ENCODE data around the gene MATN1. TPM values are rescaled to one million over a fixed set of nuclear protein-coding genes. Genes with fewer than 3 reads are reported as not detected.
A peak's percentile ranks its signal among the peaks of the same experiment; 100 is the strongest.

The MATN1 gene
- total RNA-seq, 1 experiment from 2014 or later: 0.06 TPM

DNA sequence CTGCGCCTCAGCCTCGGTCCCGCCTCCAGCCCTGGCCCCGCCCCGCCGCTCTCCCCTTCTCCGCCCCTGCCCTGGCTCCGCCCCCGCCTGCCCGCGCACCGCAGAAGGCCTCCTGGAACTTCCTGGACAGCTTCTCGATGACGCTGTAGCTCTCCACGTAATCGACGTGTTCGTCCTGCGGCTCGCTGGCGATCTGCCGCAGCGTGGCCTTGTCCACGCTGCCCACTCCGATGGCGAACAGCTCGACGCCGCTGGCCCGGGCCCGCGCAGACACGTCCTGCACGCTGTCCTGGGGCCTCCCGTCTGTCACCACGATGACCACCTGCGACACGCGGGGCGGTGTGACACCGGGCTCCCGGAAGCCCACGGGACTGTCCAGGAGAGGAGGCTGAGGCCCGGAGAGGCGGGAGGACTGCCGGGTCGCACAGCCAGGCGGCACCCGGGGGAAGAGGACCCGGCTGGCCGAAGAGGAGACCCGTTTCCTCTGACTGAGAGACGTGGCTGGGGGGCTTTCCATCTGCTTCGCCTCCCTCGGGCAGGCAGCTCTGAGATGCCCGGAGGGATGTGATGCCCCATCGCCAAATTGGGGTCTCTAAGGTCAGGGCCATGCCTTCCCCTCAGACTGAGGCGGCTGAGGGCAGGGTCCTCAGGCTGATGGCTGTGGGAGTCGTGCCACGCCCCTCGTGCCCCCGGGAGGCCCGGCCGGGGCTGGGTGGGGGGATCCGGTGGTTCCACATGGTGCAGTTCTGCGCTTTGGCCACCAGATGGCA lies 4.6 kb downstream of the MATN1 start:
- DNase-seq (ENCODE audit: low read depth): peak; percentile 99

DNA sequence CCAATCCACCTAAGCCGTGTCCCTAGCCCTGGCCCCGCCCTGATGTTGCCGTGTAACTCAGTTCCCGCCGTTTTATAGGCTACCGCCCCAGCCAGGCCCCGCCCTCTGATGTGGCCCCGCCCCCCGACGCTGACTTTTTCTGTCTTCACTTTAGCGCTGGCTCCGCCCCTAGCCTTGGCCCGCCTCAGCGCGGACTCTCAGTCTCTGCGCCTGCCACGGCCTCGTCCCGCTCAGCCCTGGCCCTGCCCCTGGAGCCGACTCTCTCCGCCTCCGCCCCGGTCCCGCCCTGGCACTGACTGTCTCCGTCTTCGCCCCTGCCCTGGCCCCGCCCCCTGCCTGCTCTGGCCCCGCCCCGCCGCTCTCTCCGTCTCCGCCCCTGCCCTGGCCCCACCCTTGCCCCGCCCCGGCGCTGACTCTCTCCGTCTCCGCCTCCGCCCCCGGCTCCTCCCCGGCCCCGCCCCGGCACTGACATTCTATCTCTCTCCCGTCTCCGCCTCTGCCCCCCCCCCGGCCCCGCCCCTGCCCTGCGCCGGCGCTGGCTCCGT lies 5.2 kb downstream of the MATN1 start:
- peak; percentile 99 for DNase-seq (ENCODE audit: low read depth)

DNA sequence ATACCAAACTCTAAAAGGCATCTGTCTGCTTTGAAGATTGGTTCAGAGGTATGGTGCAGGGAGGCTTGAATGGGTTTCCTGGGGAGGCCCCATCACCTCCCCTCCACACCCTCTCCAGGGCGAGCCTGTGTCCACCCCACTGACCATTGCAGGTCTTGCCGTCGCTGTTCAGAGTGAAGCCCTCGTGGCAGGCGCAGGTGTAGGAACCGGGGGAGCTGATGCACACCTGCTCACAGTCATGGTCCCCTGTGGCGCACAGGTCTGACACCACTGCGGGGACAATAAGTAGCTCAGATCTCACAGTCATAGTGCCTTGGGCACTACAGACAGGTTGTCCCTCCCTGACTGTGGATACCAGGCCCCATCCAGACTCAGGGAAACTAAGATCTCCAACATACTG lies 6.7 kb downstream of the MATN1 start:
- no peak for DNase-seq (ENCODE audit: low read depth)

DNA sequence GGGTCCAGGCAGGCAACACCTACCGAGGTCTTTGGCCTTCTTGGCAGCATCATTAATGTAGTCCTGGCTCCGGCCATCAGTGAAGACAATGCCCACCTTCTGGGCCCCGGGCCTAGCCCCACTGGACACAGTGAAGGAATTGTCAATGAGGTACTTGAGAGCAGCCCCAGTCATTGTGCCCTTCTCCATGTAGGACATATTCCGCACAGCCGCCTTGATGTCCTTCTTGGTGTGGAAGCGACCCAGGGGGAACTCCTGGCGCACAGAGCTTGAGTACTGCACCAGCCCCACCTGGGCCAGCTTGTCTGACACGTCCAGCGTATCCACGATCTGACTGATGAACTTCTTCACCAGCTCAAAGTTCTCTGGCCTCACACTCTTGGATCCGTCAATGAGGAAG lies 7.5 kb downstream of the MATN1 start:
- no peak for DNase-seq (ENCODE audit: low read depth)

DNA sequence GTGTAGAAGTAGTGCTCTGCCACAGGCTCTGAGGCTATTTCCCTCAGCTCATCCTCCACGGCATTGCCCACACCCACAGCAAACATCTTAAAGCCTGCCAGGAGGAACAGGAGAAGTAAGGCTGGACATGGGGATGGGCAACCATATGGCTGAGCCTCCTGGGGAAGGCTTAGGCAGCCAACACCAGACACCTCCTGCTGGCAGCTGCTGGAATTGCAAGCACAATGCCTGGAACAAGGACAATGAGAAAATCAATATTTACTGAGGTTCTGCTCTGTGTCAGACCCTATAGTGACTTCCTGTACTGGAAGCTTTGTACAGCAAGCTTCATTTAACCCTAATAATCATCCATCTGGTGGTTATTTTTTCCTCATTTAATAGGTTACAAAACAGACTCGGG lies 8.2 kb downstream of the MATN1 start:
- no peak for DNase-seq (ENCODE audit: low read depth)

DNA sequence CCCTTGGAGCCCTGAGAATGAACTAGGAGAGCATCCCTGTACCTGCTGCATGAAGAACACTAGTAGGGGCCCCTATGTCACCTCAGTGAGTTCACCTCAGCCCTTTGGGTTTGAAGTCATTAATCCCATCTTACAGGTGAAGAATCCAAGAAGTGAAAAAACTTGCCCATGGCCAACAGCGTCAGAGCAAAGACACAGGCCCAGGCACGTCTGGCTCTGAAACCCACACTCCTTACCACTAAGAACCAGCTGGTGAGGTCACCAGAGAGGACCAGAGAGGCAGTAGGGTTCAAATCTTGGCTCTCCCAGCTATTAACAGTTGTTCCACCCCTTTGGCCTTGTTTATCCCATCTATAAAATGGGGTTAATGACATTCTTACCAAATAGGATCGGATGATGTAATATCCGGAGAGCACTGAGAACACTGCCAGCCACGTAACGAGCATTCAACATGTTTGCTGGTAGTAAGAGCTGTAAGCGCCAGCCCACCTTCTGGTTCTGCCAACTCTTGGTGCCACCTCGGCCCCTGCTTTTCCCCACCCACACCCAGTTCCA lies 8.8 kb downstream of the MATN1 start:
- no peak for DNase-seq (ENCODE audit: low read depth)

DNA sequence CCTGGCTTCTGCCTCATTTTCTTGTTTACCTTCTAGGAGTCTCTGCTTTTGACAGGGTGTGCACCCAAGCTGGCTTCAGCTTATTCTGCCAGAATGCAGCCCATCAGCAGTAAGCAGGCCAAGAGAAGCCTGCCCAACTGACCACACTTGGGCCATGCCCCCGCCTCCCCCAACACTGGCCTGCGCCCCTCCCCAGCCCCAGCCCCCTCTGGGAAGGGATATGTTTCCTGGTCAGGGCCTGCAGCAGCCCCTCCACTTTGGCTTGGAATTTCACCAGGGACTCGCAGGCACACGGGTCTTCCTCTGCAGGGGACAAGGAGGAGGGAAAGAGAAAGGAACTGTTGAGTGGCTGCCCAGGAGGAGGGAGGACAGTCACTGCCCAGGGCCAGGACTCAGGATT lies 9.4 kb downstream of the MATN1 start:
- no peak for DNase-seq (ENCODE audit: low read depth)

DNA sequence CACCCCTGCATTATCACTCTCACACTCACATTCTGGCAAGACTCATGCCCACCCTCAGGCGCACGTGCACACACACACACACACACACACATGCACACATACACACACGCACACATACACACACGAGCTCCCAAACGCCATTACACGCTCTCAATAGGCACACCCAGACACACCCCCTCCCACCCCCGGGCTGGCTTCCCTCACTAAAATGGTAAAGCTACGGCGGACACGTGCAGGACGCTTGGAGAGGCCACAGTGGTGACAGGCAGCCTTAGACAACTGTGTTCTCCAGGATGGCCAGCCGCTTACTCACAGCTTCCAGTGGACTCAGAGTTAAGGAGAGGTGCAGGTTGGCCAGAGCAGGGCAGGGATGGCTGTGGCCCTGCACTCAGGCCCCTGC lies 10.1 kb downstream of the MATN1 start:
- no peak for DNase-seq (ENCODE audit: low read depth)

DNA sequence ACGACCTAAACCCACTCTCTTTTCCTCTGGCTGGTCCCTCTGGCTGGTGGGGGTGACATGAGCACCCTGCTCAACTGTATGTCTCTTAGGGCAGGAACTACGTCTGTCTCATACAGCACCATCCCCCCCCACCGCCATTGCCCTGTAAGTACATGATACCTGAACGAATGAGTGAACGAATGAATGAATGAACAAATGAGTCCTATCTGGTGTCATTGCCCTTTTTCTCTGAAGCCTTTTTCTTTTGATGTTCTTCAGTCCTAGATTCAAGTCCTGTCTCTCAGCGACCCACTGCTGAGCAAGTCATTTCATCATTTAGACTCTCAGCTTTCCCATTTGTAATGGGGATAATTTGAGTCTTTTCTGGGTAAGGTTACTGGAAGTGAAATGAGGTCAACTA lies 10.8 kb downstream of the MATN1 start:
- no peak for DNase-seq (ENCODE audit: low read depth)

DNA sequence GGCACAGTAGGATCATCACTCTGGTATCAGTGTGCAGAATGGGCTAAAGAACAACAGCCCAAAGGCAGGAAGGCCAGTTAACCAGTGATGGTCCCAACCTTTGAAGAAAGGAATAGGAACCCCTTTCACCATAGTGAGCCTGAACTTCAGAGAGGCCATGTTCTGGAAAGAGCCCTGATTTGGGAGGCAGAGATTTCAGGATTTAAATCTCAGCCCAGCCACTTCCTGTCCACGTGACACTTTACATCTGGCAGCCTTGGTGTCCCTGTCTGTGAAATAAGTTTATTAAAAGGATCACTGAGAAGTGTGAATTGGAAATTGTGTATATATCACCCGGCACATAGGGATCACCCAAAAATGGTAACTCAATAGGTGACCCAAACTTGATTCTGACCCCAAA lies 13.0 kb downstream of the MATN1 start:
- no peak for DNase-seq (ENCODE audit: low read depth)

DNA sequence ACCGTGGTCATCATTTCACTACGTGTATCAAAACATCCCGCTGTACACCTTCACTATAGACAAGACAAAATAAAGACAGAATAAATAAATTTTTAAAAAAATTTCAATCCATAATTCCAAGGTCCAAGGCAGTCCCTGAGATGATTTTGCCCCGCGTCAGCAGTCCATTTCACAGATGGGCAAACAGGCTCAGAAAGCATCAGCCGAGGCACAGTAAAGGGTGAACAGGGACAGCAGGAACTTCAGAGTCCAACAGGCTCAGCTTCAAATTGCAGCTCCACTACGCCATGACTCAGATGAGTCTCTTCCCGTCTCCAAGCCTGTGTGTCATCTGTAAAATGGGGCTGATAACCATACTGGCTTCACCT lies 15.0 kb downstream of the MATN1 start:
- peak; percentile 27 for DNase-seq (ENCODE audit: low read depth)

DNA sequence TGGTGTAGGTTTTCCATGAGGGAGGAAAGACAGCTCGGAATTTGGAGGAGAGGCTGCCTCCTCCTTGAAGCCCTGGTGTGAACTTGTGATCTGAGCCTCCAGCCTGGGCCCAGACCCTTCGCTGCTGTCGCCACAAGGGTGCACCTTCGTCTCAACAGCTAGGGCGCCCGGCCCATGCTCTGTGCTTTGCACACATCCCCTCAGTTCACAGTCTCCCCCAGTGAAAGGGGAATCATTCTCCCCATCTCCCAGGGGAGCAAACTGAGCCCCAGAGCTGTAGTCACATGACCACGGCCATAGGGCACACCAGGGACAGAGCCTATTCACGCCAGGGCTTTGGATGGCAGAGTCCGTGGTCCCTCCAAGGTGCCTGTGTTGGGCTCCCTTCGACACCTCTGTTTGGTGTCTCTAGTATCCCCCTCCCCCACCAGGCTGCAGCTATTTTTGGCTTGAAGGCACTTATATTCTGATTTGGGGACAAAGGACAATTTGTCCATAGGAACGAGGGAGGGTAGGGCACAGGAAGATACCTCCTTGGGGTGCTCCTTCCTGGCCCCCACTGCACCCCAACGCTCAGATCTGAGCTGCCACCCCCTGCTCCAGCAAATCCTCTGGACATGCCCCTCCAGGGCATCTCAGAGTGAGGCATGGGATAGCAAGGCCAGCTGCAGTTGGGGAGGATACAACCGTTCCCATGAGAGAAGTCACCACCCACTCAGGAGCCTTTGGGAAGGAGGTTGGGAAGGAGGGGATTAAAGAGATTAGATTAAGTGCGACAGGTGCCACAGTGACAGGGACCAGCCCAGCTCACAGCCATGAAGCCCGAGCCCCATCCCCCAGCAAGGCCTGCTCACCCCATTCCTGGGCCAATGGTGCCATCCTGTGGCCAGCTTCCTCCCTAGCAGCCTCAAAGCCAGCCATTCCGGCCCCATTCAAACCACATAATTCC lies 15.7 kb downstream of the MATN1 start:
- peak; percentile 83 for DNase-seq (ENCODE audit: low read depth)

DNA sequence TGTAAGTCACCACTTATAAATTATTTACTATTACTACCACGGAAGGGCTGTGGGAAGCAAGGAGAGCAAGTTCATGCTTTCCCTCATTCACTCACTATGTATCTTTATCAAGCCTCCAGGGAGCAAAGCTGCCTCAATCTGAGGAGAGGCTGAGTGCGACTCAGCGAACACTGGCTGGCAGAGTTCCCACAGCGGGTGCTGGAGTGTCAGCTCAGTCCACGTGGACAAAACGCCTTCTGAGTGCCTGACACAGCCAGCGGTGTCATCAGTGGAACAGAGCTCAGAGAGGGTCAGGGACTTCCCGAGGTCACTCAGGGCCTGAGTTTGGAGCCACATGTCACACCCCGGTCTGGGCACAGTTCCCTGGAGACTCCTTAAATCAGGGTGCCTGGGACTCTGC lies 16.9 kb downstream of the MATN1 start:
- DNase-seq (ENCODE audit: low read depth): no peak

DNA sequence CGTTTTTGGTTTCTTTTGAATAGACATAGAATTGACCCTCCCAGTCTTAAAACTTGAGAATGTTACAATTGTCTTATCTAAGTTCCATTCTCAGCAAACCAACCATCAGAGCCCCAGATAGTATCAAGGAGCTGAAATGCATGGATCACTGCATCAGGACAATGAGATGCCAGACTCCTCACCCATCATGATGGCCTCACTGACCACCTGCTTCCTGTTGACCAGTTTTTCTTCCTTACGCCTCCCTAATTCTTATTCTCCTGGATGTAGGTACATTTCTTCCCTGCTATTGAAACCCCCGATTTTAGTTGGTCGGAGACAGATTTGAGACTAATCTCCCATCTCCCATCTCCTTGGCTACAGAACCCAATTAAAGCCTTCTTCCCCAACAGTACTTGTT lies 17.7 kb downstream of the MATN1 start:
- no peak for DNase-seq (ENCODE audit: low read depth)

DNA sequence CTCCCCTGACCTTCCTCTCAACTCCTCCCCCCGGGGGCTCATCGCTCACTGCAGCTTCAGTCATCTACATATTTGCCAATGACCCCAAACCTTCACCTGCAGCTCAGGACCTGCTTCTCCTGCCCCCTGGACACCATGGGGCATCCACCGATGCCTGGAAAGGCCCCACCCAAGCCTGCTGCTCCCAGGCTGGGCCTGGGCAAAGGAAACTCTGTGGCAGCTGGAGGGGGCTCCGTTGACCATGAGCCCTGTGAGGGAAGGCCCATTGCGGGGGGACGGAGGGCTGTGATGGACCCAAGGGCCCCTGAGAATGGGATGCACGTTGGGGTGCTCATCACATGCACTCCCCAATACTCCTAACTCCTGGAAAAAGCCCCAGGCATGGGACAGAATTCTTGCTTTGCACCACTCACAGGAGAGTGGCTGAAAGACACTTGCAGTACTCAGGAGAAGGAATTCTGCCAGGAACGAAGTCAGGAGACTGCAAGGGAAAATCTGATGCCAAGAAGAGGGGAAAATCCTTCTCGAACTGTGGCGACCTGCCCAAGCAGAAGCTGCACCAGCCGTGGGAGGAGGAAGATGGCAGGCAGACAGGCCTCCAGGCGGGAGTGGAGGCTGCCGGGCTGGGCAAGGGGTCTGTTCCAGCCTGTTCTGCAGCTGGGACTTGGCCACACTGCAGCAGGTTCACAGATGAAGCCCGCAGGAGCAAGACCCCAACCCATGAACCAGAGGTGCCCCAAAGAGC lies 18.4 kb downstream of the MATN1 start:
- no peak for DNase-seq (ENCODE audit: low read depth)

DNA sequence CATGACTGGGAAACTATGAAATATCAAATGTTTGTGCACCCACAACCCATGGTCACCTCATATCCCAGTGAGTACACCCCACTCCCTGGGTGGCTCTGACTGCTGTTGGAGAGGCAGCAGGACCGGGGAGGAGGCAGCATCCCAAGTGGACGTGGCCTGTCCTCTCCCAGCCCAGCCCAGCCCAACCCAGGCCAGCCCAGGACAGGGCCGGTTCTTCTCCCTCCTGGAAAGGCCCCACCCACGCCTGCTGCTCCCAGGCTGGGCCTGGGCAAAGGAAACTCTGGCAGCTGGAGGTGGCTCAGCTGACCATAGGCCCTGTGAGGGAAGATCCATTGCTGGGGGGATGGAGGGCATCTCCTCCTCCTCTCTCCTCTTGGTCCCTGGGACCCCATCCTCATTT lies 19.1 kb downstream of the MATN1 start:
- no peak for DNase-seq (ENCODE audit: low read depth)

DNA sequence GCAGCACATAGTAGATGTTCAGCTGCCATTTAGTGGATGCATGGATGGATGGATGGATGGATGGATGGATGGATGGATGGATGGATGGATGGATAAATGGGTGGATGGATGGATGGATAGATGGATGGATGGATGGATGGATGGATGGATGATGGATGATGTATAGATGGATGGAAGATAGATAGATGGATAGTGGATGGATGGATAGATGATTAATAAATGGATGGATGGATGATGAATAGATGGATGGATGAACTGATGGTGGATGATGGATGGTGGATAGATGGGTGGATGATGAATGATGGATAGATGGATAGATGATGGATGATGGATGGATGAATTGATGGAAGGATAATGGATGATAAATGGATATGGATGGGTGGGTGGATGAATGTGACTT lies 20.6 kb downstream of the MATN1 start:
- DNase-seq (ENCODE audit: low read depth): no peak

DNA sequence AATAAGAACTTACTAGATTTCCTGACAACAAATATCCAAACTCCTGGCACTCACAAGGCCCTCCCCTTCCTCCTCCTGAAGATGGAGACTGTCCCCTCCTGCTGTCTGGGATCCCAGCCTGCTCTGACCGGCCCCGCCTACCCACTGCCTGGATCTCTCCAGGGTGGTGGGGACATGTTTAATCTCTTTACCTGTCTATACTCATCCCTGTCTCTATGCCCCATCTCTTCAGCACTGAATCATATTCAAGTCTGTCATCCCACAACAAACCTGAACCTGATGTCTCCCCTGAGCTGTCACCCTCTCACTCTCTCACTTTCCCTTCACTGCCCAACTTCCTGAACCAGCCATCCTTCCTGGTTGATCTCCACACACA lies 22.1 kb downstream of the MATN1 start:
- DNase-seq (ENCODE audit: low read depth): no peak

DNA sequence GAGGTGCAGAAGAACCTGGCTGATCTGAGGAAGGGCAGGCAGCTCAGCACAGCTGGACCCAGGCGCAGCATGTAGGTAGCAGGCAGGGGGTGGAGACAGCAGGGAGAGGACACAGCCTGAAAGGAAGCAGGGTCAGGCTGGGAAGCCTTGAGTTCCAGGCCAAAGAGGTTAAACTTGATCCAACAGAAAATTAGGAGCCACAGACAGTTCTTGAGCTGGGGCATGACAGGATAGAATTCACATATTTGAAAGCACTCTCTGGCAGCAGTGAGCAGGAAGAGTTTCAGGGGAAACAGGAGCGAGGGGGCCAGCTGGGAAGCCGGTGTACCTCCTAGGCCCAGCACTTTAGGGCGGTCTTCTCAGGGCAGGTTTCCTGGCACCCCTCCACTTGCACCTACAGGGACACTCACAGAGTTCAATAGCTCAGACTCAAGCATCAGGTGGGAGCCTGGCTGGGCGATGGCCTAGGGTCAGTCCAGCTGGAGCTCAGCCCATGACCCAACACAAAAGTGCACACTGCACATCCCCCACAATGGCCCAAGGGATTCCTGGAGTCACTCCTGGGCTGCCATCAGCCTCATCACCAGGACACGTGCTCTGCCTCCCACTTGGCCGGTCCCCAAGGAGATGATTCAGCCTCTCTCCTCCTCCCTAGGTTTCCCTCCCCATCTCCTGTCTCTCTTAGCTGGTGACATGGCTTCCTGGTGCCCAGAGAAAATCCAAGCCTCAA lies 22.7 kb downstream of the MATN1 start:
- peak; percentile 91 for DNase-seq (ENCODE audit: low read depth)

DNA sequence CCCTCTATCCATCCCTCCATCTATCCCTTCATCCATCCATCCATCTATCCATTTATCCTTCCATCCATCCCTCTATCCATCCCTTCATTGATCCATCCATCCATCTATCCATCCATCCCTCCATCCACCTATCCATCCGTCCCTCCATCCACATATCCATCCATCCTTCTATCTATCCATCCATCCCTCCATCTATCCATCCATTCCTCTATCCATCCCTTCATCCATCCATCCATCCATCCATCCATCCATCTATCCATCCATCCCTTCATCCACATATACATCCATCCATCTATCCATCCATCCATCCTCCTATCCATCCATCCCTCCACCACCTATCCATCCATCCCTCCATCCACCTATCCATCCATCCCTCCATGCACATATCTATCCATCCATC lies 23.6 kb downstream of the MATN1 start:
- DNase-seq (ENCODE audit: low read depth): no peak

DNA sequence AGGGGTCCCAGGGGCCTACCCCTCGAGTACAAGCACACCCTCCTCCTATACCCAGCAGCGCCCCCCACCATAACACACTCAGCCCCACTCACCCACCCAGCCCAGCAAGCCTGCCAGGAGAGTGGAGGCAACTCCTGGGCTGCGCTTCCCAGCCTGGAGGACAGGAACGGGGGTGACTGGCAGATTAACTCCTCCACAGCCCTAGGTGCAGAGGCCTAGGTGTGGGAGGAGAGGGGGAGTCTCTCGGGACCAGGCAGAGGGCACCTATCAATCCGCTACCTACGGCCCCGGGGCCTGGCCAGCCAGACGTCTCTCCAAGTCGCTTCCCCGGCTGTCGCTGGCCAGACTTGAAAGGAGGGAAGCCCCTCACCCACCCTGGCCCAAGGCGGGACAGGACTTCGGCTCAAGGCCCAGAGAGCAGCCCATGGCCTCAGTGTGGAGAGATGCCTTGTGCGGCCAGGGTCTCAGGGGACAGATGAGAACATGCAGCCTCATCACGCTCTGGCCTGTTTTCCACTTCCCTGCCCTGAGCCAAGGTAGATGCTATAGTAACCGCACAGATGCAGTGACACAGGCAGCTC lies 24.9 kb downstream of the MATN1 start:
- DNase-seq (ENCODE audit: low read depth): no peak

Measured in Daoy (cell line).